IPS-15b (cell line): ENCODE measurements around the gene RPAP2.

Experiments
- H3K27me3 ChIP-seq: one replicate; pipeline ENCODE4 v1.6.1; 2013; ENCODE audit warnings: low read length; ENCODE audit not compliant: control insufficient read depth, insufficient read depth
- H3K36me3 ChIP-seq: one replicate; pipeline ENCODE4 v1.6.1; 2013; ENCODE audit warnings: low read length; ENCODE audit not compliant: control insufficient read depth, insufficient read depth
- H3K4me1 ChIP-seq: one replicate; pipeline ENCODE4 v1.6.1; 2013; ENCODE audit warnings: mild to moderate bottlenecking, low read length; ENCODE audit not compliant: control insufficient read depth, insufficient read depth
- H3K4me3 ChIP-seq: one replicate; pipeline ENCODE4 v1.5.1; 2013; ENCODE audit warnings: low read depth, low read length
- H3K9ac ChIP-seq: one replicate; pipeline ENCODE4 v1.6.1; 2013; ENCODE audit warnings: low read depth, mild to moderate bottlenecking, low read length
- H3K9me3 ChIP-seq: one replicate; pipeline ENCODE4 v1.6.1; 2013; ENCODE audit warnings: mild to moderate bottlenecking, low read length; ENCODE audit not compliant: control insufficient read depth, insufficient read depth

RPAP2 gene

DNA sequence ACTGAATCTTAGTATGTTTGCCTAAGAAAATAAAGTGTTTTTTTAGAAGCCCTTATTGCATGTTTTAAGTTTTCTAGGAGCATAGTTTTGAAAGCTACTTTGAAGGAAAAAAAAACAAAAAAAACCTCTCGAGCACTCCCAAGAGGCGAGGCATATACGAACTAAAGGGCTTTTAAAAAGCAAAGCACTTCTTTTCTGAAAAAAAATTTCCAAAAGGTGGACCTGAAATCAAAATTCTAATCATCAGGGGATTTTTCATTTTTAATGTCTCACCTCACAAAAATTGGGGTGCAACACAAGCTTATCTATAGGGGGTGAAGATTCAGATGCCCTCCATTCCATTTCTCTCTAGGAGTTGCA lies 666 bp upstream of the RPAP2 start:
- Histone ChIP-seq H3K9me3 (no peaks in the 10 kb centered on the region), H3K4me3 (peak overlapping the region; percentile 82), H3K4me1 (peaks cover 2% of the 10 kb centered on the region), H3K36me3 (peaks cover 11% of the 10 kb centered on the region), H3K9ac (peak overlapping the region; percentile 97), H3K27me3 (no peaks in the 10 kb centered on the region)

DNA sequence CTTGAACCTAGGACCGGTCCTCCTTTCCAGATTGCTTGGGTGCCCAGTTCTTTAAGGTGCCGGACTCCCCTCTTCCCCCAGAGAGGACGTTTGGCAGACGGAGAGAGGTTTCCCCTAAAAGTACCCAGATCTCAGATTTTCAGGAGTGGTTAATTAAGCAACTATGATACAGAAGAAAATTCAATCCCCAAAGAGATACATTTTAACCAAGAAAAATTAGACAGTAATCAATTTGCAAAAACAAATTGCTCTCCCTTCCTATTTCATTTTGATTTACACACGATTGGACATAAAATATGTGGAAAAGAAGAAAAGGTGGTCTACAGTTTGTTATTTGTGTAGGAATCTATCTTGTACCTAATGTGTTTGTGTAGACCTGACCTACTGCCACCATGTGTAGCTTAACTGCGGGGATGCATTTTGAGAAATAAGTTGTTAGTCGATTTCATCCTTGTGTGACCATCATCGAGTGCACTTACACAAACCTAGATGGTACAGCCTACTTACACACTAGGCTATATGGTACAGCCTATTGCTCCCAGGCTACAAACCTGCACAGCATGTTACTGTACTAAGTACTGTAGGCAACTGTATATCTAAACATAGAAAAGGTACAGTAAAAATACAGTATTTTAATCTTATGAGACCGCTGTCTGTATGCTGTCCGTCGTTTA lies 755 bp downstream of the RPAP2 start:
- H3K27me3 ChIP-seq: no peaks in the 10 kb centered on the region
- H3K9me3 ChIP-seq: no peaks in the 10 kb centered on the region
- H3K4me3 ChIP-seq: peak overlapping the region; percentile 82
- H3K9ac ChIP-seq: peak overlapping the region; percentile 97
- H3K36me3 ChIP-seq: peaks cover 7% of the 10 kb centered on the region
- H3K4me1 ChIP-seq: peaks cover 2% of the 10 kb centered on the region

DNA sequence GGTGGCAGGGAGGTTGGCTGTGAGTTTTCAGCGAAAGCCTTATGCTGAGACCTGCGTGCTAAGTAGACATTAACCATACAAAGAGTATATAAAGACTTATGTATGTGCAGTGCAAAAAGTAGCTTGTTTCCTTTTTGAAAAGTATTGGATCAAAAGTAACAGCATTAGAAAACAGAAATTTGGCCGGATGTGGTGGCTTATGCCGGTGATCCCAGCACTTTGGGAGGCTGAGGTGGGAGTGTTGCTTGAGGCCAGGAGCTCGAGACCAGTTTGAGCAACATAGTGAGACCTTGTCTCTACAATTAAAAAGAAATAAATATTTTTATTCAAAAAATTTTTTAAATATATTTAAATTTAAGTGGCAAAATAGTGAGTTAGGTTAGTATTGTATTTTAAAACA lies 2.2 kb downstream of the RPAP2 start:
- Histone ChIP-seq H3K4me3 (no peak overlapping the region), H3K4me1 (peaks cover 2% of the 10 kb centered on the region), H3K27me3 (no peaks in the 10 kb centered on the region), H3K36me3 (peaks cover 11% of the 10 kb centered on the region), H3K9ac (no peak overlapping the region), H3K9me3 (no peaks in the 10 kb centered on the region)

DNA sequence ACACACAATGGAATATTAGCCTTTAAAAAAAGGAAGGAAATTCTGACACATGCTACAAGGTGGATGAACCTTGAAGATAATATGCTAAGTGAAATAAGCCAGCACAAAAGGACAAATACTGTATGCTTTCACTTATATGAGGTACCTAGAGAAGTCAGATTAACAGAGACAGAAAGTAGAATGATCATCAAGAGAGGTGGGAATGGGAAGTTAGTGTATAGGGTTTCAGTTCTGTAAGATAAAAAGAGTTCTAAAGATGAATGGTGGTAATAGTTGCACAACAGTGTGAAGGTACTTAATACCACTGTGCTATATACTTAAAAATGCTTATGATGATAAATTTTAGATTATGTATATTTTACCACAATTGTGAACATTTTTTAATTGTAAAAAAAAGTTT lies 7.2 kb downstream of the RPAP2 start:
- Histone ChIP-seq H3K9ac (no peak overlapping the region), H3K4me1 (no peaks in the 10 kb centered on the region), H3K4me3 (no peak overlapping the region), H3K9me3 (no peaks in the 10 kb centered on the region), H3K27me3 (no peaks in the 10 kb centered on the region), H3K36me3 (peaks cover 4% of the 10 kb centered on the region)

DNA sequence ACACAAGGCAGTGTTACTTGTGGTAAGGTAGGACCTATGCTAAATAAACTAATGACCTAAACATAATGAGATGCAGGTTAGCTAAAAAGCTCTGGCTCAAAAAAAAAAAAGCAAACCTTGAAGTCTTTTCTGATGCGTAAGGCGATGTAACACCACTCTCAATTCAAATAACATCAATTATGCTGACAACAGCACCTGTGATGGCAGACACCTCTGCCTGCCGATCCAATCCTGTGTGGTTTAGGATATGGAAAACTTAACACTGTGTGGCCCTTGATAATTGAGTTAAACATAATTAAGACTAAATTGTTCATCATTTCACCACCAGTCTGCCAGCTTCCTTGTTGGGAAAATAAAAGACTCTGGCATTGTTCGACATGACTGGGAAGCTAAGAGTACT lies 9.1 kb downstream of the RPAP2 start:
- H3K4me1 ChIP-seq: no peaks in the 10 kb centered on the region
- H3K9ac ChIP-seq: no peak overlapping the region
- no peaks in the 10 kb centered on the region for H3K9me3 ChIP-seq
- H3K4me3 ChIP-seq: no peak overlapping the region
- H3K36me3 ChIP-seq: peaks cover 4% of the 10 kb centered on the region
- no peaks in the 10 kb centered on the region for H3K27me3 ChIP-seq

DNA sequence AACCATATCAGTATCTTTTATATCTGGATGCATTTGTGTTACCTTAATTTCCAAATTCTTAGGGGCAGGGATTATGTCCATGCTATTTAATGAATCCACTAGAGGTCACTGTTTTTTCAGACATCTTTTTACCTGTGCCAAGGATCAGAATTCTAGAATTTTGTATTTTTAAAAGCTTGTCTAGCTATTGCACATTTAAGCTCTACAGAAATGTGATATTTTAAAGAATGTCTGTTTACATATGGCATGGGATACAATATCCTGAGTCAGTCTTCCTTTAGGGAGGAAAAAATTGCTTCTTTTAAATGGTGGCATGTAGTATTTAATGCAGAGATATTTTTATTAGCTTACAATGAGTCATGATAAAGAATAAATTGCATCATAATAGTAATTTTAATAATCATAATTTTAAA lies 11.3 kb downstream of the RPAP2 start:
- H3K36me3 ChIP-seq: no peaks in the 10 kb centered on the region
- no peaks in the 10 kb centered on the region for H3K27me3 ChIP-seq
- H3K4me1 ChIP-seq: no peaks in the 10 kb centered on the region
- H3K9me3 ChIP-seq: no peaks in the 10 kb centered on the region
- H3K9ac ChIP-seq: no peak overlapping the region
- H3K4me3 ChIP-seq: no peak overlapping the region

DNA sequence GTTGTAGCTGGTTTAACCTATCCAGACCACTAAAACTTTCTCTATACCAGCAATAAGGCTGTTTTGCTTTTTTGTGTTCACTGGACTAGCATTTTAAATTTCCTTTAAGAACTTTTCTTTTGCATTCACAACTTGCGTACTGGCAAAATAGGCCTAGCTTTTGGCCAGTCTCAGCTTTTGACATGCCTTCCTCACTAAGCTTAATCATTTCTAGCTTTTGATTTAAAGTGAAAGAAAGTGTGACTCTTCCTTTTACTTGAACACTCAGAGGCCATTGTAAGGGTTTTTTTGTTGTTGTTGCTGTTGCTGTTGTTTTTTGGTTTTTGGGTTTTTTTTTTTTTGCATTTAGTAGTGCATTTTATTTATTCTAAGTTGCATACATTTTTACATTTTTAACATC lies 15.2 kb downstream of the RPAP2 start:
- no peak overlapping the region for H3K9ac ChIP-seq
- H3K36me3 ChIP-seq: no peaks in the 10 kb centered on the region
- no peaks in the 10 kb centered on the region for H3K4me1 ChIP-seq

DNA sequence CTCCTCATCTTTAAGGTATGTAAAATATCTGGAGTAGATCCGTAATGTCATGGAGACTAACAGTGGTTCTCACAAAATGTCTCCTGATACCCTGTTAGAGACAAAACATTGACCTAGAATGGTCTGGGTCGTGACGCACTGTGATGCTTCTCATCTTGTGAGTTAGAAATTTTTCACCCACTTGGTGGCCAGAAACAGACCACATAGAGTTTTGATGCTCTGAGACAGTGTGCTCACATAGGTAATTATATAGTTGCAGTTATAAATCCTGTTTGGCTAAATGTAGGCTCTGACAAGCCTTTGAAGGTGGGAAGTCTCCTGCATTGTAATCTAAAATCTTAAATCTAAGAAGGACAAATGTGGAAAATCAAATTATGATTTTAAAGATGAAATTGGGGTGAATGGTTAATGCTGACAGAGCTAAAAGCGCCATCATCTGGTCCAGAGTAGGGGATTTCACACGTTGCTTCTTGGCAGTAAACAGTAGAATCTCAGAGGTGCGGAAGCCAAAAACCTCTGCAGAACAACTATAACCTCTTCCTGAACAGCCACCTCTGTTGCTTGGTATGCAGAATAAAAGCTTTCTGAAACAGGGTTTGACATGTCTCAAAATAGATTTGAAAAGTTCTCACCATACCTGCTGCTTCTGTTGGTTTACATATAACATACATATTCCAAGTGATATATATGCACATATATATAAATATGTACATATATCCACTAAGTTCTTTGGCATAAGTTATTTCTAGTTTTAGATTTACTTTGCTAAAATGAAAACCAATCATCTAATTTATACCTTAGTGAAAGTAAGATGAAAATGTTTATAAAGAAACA lies 17.1 kb downstream of the RPAP2 start:
- Histone ChIP-seq H3K27me3 (no peaks in the 10 kb centered on the region), H3K4me3 (no peak overlapping the region), H3K36me3 (no peaks in the 10 kb centered on the region), H3K9me3 (no peaks in the 10 kb centered on the region), H3K4me1 (no peaks in the 10 kb centered on the region), H3K9ac (no peak overlapping the region)

More for the DNA sequence above, 15.2 kb downstream of the RPAP2 start:
- no peaks in the 10 kb centered on the region for H3K9me3 ChIP-seq
- H3K4me3 ChIP-seq: no peak overlapping the region
- H3K27me3 ChIP-seq: no peaks in the 10 kb centered on the region

DNA sequence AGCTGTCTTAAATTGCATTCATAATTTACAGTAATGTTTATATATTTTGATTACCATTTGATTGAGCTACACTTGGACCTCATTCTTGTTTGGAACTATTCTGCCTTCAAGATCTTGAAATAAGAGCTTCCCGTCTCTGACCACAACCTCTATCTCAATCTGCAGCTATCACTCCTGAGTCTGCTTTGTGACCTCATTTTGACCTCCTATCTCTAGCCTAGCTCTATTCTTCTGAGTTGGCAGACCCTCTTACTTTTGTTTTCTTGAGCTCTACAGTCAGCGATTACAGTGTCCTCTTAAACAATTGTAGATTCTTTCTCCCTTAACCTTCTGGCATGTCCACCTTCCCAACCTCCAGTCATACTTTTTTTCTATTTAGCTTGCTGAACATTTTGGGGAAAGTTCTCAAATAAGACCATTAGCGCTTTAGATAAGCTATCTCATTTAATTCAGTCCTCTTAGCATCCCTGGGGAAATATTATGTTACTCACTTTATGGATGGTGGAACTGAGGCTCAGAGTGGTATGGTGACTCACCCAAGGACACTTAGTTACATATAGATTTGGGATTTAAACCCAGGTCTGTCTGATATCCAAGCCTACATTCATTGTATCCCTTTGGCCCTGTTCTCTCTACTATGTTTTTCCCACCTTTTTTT lies 19.1 kb downstream of the RPAP2 start:
- H3K9me3 ChIP-seq: no peaks in the 10 kb centered on the region
- H3K4me1 ChIP-seq: no peaks in the 10 kb centered on the region
- no peaks in the 10 kb centered on the region for H3K36me3 ChIP-seq
- H3K27me3 ChIP-seq: no peaks in the 10 kb centered on the region
- no peak overlapping the region for H3K4me3 ChIP-seq
- H3K9ac ChIP-seq: no peak overlapping the region

DNA sequence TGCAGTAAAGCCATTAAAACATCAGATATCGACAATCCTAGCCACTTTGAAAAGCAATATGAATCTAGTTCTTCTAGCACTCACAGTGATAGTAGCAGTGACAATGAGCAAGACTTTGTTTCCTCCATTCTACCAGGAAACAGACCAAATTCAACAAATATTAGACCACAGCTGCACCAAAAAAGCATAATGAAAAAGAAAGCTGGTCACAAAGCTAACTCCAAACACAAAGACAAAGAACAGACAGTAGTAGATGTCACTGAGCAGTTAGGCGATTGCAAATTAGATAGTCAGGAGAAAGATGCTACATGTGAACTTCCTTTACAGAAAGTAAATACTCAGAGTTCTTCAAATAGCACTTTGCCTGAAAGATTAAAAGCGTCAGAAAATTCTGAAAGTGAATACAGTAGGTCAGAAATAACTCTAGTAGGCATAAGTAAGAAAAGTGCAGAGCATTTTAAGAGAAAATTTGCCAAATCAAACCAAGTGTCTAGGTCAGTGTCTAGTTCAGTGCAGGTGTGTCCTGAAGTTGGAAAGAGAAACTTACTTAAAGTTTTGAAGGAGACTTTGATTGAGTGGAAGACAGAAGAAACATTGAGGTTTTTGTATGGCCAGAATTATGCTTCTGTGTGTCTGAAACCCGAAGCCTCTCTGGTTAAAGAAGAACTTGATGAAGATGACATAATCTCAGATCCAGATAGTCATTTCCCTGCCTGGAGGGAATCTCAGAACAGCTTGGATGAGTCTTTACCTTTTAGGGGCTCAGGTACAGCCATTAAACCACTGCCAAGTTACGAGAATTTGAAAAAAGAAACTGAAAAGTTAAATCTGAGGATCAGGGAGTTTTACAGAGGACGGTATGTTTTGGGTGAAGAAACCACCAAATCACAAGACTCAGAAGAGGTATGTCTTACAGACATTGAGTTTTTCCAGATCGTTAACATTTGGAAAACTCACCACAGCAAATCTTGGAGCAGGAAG lies 24.9 kb downstream of the RPAP2 start:
- Histone ChIP-seq H3K9me3 (peaks cover 8% of the 10 kb centered on the region), H3K36me3 (no peaks in the 10 kb centered on the region), H3K4me1 (no peaks in the 10 kb centered on the region), H3K27me3 (no peaks in the 10 kb centered on the region), H3K4me3 (no peak overlapping the region), H3K9ac (no peak overlapping the region)

DNA sequence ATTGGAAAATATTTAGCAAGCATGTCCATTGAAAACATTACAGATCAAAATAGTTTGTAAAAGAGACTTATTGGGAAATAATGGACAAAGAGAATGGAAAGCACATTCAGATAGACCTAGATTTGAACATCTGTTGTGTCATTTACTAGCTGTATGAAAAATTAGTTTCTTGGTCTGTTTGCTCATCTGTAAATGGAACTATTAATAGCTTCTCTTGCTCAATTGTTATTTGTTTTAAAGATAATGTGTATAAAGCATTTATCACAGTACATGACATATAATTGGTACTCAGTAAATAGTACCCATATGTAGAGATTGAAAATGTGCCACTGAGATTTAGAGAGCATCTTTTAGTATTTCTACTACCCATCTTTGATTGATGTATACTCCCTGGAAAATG lies 25.9 kb downstream of the RPAP2 start:
- Histone ChIP-seq H3K9me3 (peaks cover 8% of the 10 kb centered on the region), H3K36me3 (no peaks in the 10 kb centered on the region), H3K27me3 (no peaks in the 10 kb centered on the region), H3K9ac (no peak overlapping the region), H3K4me3 (no peak overlapping the region), H3K4me1 (no peaks in the 10 kb centered on the region)
